ENCODE results near the gene MAP2K3.

MAP2K3 gene

DNA sequence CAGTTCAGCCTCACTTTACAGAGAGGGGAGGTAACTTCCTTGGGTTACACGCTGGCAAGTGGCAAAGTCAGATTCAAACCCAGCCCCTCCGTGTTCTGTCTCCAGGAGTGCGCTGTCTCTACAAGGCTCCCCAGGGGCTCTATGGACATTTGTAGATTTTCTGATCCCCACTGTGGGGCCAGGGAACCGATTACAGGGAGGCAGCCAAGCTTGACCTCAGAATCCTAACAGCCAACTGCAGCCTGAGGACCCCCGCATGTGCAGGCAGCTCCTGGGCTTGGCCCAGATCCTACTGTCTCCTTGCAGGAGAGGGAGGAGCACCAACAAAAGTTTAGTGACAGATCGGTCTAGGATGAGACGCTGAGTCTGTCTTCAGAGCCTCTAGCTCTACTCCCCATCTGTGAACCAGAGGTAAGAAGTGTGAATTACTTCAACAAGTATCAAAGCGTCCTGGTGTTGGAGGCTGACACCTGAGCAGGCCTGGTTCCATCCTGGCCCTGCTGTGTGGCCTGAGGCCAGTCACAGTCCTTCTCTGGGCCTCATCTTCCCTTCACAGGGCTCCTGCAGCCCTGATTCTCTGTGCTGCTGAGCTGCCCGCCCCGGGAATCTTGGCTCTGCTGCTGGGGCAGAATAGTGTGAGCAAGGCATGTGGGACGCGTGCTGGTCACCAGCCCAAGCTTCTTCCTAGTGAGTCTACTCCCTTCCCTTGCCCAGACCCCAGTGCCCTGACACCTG is 22.1 kb upstream of the MAP2K3 start:
- TF ChIP-seq, protein P1, sequence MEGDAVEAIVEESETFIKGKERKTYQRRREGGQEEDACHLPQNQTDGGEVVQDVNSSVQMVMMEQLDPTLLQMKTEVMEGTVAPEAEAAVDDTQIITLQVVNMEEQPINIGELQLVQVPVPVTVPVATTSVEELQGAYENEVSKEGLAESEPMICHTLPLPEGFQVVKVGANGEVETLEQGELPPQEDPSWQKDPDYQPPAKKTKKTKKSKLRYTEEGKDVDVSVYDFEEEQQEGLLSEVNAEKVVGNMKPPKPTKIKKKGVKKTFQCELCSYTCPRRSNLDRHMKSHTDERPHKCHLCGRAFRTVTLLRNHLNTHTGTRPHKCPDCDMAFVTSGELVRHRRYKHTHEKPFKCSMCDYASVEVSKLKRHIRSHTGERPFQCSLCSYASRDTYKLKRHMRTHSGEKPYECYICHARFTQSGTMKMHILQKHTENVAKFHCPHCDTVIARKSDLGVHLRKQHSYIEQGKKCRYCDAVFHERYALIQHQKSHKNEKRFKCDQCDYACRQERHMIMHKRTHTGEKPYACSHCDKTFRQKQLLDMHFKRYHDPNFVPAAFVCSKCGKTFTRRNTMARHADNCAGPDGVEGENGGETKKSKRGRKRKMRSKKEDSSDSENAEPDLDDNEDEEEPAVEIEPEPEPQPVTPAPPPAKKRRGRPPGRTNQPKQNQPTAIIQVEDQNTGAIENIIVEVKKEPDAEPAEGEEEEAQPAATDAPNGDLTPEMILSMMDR (IDR thresholded peaks at IDR 0.05), result no peak

DNA sequence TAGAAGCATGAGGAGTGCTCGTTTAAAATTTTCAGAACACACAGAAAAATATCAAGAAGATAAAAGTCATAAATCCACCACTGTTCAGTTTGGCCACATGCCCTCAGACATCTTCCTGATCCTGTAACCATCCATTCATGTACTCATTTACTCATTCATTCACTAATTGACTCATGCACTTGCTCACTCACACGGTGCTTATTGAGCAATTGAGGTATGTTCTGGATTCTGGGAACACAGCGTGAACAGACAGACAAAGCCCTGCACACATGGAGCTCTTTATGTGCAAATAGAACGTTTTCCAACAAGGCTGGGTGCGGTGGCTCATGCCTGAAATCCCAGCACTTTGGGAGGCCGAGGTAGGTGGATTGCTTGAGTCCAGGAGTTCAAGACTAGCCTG is 21.1 kb upstream of the MAP2K3 start:
- TF ChIP-seq, protein P1 (IDR thresholded peaks at IDR 0.05), result no peak
- no peak overlapping the region for H3K27ac Mint-ChIP-seq
- H3K36me3 Mint-ChIP-seq (ENCODE audit: low read depth), result no peaks in the 10 kb centered on the region
- H3K4me3 Mint-ChIP-seq, result no peak overlapping the region
- peaks cover 8% of the 10 kb centered on the region for H3K4me1 Mint-ChIP-seq
- H3K27me3 Mint-ChIP-seq (ENCODE audit: low read depth, poor library complexity), result peaks cover 8% of the 10 kb centered on the region
- no peaks in the 10 kb centered on the region for H3K9me3 Mint-ChIP-seq
- DNase-seq, result no peak

More for the DNA sequence above, 22.1 kb upstream of the MAP2K3 start:
- Mint-ChIP-seq H3K36me3 (ENCODE audit: low read depth) (no peaks in the 10 kb centered on the region), H3K27ac (no peak overlapping the region), H3K27me3 (ENCODE audit: low read depth, poor library complexity) (peaks cover 10% of the 10 kb centered on the region), H3K4me3 (no peak overlapping the region), H3K9me3 (no peaks in the 10 kb centered on the region), H3K4me1 (peaks cover 13% of the 10 kb centered on the region)
- DNase-seq, result no peak

DNA sequence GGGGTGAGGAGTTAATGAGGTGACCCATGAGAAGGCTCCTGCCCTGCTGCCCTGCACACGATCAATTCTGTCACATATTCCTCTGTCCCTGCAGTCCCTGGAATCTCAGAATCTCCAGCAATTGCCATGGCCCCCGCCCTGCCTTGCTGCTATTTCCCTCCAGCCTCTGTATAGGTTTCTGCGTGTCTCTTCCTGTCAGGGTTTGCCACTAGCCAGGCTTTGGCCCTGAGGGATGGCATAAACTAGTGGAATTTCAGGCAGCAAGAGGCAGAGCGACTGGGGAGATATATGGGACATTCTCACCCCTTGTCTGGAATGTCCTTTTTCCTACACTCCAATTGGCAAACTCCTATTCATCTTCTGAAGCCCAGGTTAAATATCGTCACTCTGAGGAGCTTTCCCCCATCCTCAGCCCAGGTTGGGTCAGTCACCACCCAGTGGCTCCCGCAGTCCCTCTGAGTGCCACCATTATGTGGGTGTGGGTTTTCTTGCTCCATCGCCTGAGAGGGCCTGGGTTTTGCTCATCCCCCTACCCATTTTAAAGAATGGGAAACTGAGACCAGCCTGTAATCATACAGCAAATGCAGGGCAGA is 15.8 kb upstream of the MAP2K3 start:
- H3K27me3 Mint-ChIP-seq (ENCODE audit: low read depth, poor library complexity), result peaks cover 33% of the 10 kb centered on the region
- TF ChIP-seq, protein P1 (IDR thresholded peaks at IDR 0.05), result no peak
- no peak overlapping the region for H3K4me3 Mint-ChIP-seq
- no peaks in the 10 kb centered on the region for H3K4me1 Mint-ChIP-seq
- no peak overlapping the region for H3K27ac Mint-ChIP-seq
- H3K36me3 Mint-ChIP-seq (ENCODE audit: low read depth), result no peaks in the 10 kb centered on the region
- H3K9me3 Mint-ChIP-seq, result no peaks in the 10 kb centered on the region
- DNase-seq, result no peak

DNA sequence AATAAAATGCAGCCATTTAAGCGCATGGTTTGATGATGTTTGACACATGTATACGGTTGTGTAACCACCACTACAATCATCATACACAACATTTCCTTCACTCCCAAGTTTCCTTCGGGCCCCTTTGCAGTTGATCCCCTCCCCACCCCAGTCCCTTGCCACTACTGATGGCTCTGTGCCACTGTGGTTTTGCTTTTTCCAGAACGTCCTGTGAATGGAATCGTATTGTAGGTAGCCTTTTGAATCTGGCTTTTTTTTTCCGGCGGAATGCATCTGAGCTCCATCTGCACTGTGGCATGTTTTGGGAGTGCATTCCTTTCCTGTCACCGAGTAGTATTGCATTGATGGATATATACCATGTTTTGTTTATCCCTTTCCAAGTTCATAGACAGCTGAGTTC is 15.1 kb upstream of the MAP2K3 start:
- Mint-ChIP-seq H3K4me3 (no peak overlapping the region), H3K27ac (no peak overlapping the region), H3K9me3 (no peaks in the 10 kb centered on the region), H3K27me3 (ENCODE audit: low read depth, poor library complexity) (peaks cover 38% of the 10 kb centered on the region), H3K36me3 (ENCODE audit: low read depth) (no peaks in the 10 kb centered on the region), H3K4me1 (no peaks in the 10 kb centered on the region)
- TF ChIP-seq, protein P1 (IDR thresholded peaks at IDR 0.05), result no peak
- DNase-seq, result no peak

DNA sequence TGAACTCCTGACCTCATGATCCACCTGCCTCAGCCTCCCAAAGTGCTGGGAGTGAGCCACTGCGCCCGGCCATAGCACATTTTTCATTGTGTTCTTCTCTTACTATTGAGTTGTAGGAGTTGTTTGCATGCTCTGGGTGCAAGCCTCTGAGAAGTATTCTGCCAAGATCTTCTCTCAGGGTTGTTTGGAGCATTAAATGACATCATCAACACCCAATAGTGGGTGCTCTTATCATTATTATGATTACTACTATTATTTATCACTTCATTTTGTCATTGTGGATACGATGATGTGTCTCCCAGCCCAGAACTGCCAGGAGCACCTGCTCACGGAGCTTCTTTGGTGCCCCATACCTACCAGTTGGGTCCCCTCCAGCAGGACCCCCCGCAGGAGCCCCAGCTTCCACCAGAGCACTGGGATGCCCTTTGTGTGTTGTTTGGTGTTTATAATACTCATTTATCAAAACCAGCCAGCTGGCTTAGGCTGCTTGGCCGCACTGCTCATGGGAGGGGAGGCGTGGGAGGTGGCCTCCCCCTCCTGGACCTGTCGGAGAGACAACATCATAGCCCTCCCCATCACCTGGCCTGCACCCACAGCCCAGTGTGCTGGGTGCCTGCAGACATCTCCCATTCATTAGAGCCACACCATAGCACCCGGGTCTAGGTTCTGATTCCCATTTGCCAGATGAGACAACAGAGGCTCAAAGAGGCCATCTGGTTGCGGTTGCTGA is 12.9 kb upstream of the MAP2K3 start:
- no peaks in the 10 kb centered on the region for H3K36me3 Mint-ChIP-seq (ENCODE audit: low read depth)
- no peak overlapping the region for H3K27ac Mint-ChIP-seq
- H3K4me3 Mint-ChIP-seq, result no peak overlapping the region
- no peaks in the 10 kb centered on the region for H3K9me3 Mint-ChIP-seq
- H3K27me3 Mint-ChIP-seq (ENCODE audit: low read depth, poor library complexity), result peaks cover 45% of the 10 kb centered on the region
- TF ChIP-seq, protein P1 (IDR thresholded peaks at IDR 0.05), result no peak
- H3K4me1 Mint-ChIP-seq, result peaks cover 11% of the 10 kb centered on the region
- DNase-seq, result no peak
